Urinary bladder (tissue), 4 donors: Measurements from ENCODE around the gene PEX10. TPM values are rescaled to one million over a fixed set of nuclear protein-coding genes. Genes with fewer than 3 reads are reported as not detected.
A peak's percentile ranks its signal among the peaks of the same experiment; 100 is the strongest.

ENCODE experiments used
- DNase-seq: peaks from one replicate; pipeline ENCODE4 v3.0.0-alpha.2; 2015; ENCODE audit errors: extremely low spot score
- H3K27ac ChIP-seq: one replicate; pipeline ENCODE4 v1.5.1; 2013; ENCODE audit warnings: low read depth, mild to moderate bottlenecking, moderate library complexity
- H3K36me3 ChIP-seq: one replicate; pipeline ENCODE4 v1.6.1; 2013; ENCODE audit warnings: mild to moderate bottlenecking, moderate library complexity; ENCODE audit not compliant: insufficient read depth
- H3K4me1 ChIP-seq: one replicate; pipeline ENCODE4 v1.6.1; 2013; ENCODE audit warnings: mild to moderate bottlenecking, moderate library complexity; ENCODE audit not compliant: insufficient read depth
- H3K4me3 ChIP-seq: one replicate; pipeline ENCODE4 v1.5.1; 2013; ENCODE audit warnings: low read depth, low read length
- WGBS: extraction: QIAGEN DNeasy Blood & Tissue Kit; methylation state at CpG from one replicate; pipeline ENCODE4 v1.1.7; 2013; 5-methylcytosine and 5-hydroxymethylcytosine counted together
- polyA plus RNA-seq: library from polyadenylated mRNA; stranded (reverse); fragments of 200-250 nt; gene quantifications from one replicate; pipeline ENCODE4 v1.2.3, GENCODE V29; 2013
- total RNA-seq: library from RNA; depleted of rRNA; stranded (reverse); fragments of >200 nt; gene quantifications from one replicate; pipeline ENCODE4 v1.2.3, GENCODE V29; 2014
- donor health status: healthy with polysubstance abuse.
- donor health status: healthy.

PEX10 gene
- total and polyA plus RNA-seq, 2 donors = 13.9 to 22.9 TPM

- 85% methylated on average over 14 of the region's 14 CpGs for WGBS
- DNase-seq = no peak
- peaks cover 6% of the 10 kb centered on the region for H3K36me3 ChIP-seq
- H3K4me3 ChIP-seq = no peak overlapping the region
- H3K4me1 ChIP-seq = no peaks in the 10 kb centered on the region
- H3K27ac ChIP-seq = no peak overlapping the region
These were observed 11.3 kb downstream of the PEX10 start for GRCh38 chr1:2400950-2401649.

- no peak for DNase-seq
- Histone ChIP-seq H3K4me3 (no peak overlapping the region), H3K36me3 (peaks cover 6% of the 10 kb centered on the region), H3K4me1 (no peaks in the 10 kb centered on the region), H3K27ac (no peak overlapping the region)
- WGBS = 83% methylated on average over 10 of the region's 10 CpGs
These were observed 11.8 kb downstream of the PEX10 start for GRCh38 chr1:2400576-2400909.

GRCh38 chr1:2399890-2400575 lies 12.3 kb downstream of the PEX10 start:
- Histone ChIP-seq H3K4me1 (no peaks in the 10 kb centered on the region), H3K36me3 (peaks cover 6% of the 10 kb centered on the region), H3K27ac (no peak overlapping the region), H3K4me3 (no peak overlapping the region)
- 87% methylated on average over 22 of the region's 22 CpGs for WGBS
- DNase-seq = no peak

GRCh38 chr1:2398871-2399270 lies 13.5 kb downstream of the PEX10 start:
- 93% methylated on average over 7 of the region's 7 CpGs for WGBS
- DNase-seq = no peak
- Histone ChIP-seq H3K4me1 (no peaks in the 10 kb centered on the region), H3K4me3 (no peak overlapping the region), H3K36me3 (peaks cover 5% of the 10 kb centered on the region), H3K27ac (no peak overlapping the region)

- H3K36me3 ChIP-seq = peaks cover 5% of the 10 kb centered on the region
- WGBS = 88% methylated on average over 19 of the region's 19 CpGs
These were observed 15.2 kb downstream of the PEX10 start for GRCh38 chr1:2397007-2397679.

GRCh38 chr1:2396476-2396875 lies 15.9 kb downstream of the PEX10 start:
- Histone ChIP-seq H3K4me3 (no peak overlapping the region), H3K36me3 (peaks cover 5% of the 10 kb centered on the region), H3K4me1 (no peaks in the 10 kb centered on the region), H3K27ac (no peak overlapping the region)
- 88% methylated on average over 5 of the region's 5 CpGs for WGBS
- DNase-seq = no peak

More at GRCh38 chr1:2397007-2397679, 15.2 kb downstream of the PEX10 start:
- no peak for DNase-seq
- Histone ChIP-seq H3K27ac (no peak overlapping the region), H3K4me3 (no peak overlapping the region), H3K4me1 (no peaks in the 10 kb centered on the region)

GRCh38 chr1:2396059-2396458 lies 16.3 kb downstream of the PEX10 start:
- 87% methylated on average over 17 of the region's 17 CpGs for WGBS
- Histone ChIP-seq H3K4me1 (no peaks in the 10 kb centered on the region), H3K36me3 (peaks cover 5% of the 10 kb centered on the region), H3K4me3 (no peak overlapping the region), H3K27ac (no peak overlapping the region)
- no peak for DNase-seq

- H3K27ac ChIP-seq = no peak overlapping the region
- no peaks in the 10 kb centered on the region for H3K4me1 ChIP-seq
- peaks cover 5% of the 10 kb centered on the region for H3K36me3 ChIP-seq
- DNase-seq = no peak
- H3K4me3 ChIP-seq = no peak overlapping the region
- WGBS = 91% methylated on average over 10 of the region's 10 CpGs
These were observed 17.1 kb downstream of the PEX10 start for GRCh38 chr1:2395245-2395644.

GRCh38 chr1:2394761-2395160 lies 17.6 kb downstream of the PEX10 start:
- Histone ChIP-seq H3K36me3 (peaks cover 5% of the 10 kb centered on the region), H3K27ac (no peak overlapping the region), H3K4me3 (no peak overlapping the region), H3K4me1 (no peaks in the 10 kb centered on the region)
- 80% methylated on average over 11 of the region's 11 CpGs for WGBS
- no peak for DNase-seq

- no peak for DNase-seq
- WGBS = 91% methylated on average over 7 of the region's 7 CpGs
- Histone ChIP-seq H3K4me3 (no peak overlapping the region), H3K27ac (no peak overlapping the region), H3K36me3 (peaks cover 5% of the 10 kb centered on the region), H3K4me1 (no peaks in the 10 kb centered on the region)
These were observed 18.1 kb downstream of the PEX10 start for GRCh38 chr1:2394220-2394619.

- WGBS = 83% methylated on average over 9 of the region's 9 CpGs
- Histone ChIP-seq H3K27ac (no peak overlapping the region), H3K4me1 (no peaks in the 10 kb centered on the region), H3K4me3 (no peak overlapping the region), H3K36me3 (peaks cover 3% of the 10 kb centered on the region)
- DNase-seq = no peak
These were observed 18.9 kb downstream of the PEX10 start for GRCh38 chr1:2393471-2393877.

- Histone ChIP-seq H3K4me3 (peak overlapping the region; percentile 98), H3K27ac (no peak overlapping the region), H3K36me3 (no peaks in the 10 kb centered on the region), H3K4me1 (no peaks in the 10 kb centered on the region)
- DNase-seq = no peak
- 34% methylated on average over 16 of the region's 16 CpGs for WGBS
These were observed 19.7 kb downstream of the PEX10 start for GRCh38 chr1:2392686-2393085.

- H3K4me1 ChIP-seq = no peaks in the 10 kb centered on the region
- H3K4me3 ChIP-seq = peak overlapping the region; percentile 98
- under 1% methylated on average over 62 of the region's 62 CpGs for WGBS
- H3K27ac ChIP-seq = peak overlapping the region; percentile 77
- no peaks in the 10 kb centered on the region for H3K36me3 ChIP-seq
- DNase-seq = no peak
These were observed 20.3 kb downstream of the PEX10 start for GRCh38 chr1:2391931-2392509.
